Fibroblast of villous mesenchyme (primary cell): ENCODE data around the gene AKAP6. TPM values are rescaled to one million over a fixed set of nuclear protein-coding genes. Genes with fewer than 3 reads are reported as not detected.

Source experiments
- DNase-seq: peaks from one replicate; pipeline ENCODE4 v3.0.0-alpha.2; 2010; ENCODE audit warnings: low read depth
- H3K4me3 ChIP-seq: 2 replicates; pipeline ENCODE4 v1.5.1; 2011; ENCODE audit warnings: low read depth, mild to moderate bottlenecking, low read length
- CTCF ChIP-seq: IDR thresholded peaks from 2 replicates; pipeline ENCODE4 v1.5.1; 2012; ENCODE audit warnings: low read depth, mild to moderate bottlenecking, low read length; ENCODE audit not compliant: insufficient read depth
- total RNA-seq: library from RNA; depleted of rRNA; stranded (reverse); fragments of >200 nt; gene quantifications from 2 replicates; pipeline ENCODE4 v1.2.3, GENCODE V29; 2012

The AKAP6 gene
- total RNA-seq, 1 donor = 3.9 TPM

GRCh38 chr14:32607399-32607798, 278.3 kb downstream of the AKAP6 start:
- TF ChIP-seq CTCF = no peak
- DNase-seq = peak; percentile 41

GRCh38 chr14:32608857-32609256, 279.8 kb downstream of the AKAP6 start:
- H3K4me3 ChIP-seq = no peak overlapping the region
- TF ChIP-seq CTCF = no peak
- DNase-seq = no peak

More at GRCh38 chr14:32607399-32607798, 278.3 kb downstream of the AKAP6 start:
- H3K4me3 ChIP-seq = no peak overlapping the region

DNA sequence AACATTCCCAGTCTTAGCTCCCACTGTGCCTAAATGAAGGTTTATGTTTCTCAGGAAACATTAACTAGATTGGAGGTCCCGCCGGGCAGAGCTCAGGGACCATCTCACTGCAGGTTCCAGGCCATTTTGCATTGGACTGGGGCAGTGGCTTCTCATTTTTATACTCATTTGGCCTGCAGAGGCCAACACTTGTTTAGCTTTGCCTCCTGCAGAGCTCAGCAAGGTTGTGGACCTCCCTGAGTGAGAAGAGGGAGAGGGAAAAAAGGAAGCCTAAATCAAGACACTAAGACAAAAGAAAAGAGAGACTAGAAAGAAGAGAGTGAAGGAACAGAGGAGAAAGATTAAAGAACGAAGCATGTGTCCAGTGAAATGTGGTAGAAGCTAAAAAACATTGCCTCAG, 280.3 kb downstream of the AKAP6 start:
- no peak for TF ChIP-seq CTCF
- H3K4me3 ChIP-seq = no peak overlapping the region
- DNase-seq = no peak

DNA sequence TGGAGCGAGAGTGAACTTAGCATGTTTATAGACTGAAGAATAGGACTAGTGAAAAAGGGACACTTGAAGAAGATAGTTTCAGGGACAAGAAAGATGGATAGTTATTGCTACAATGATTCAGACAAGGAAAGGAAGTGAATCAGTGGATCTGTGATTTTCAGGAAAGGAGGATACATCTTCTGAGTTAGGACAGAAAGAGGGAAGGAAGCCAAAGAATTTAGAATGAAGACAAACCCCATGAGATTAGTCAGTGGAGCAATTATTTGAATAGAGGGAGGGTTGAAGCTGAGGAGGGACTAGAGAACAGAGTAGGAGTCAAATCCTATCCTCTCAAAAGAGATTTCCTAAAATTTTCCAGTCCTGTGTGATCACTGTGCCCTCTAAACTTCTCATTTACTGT, 282.7 kb downstream of the AKAP6 start:
- no peak for TF ChIP-seq CTCF
- H3K4me3 ChIP-seq = no peak overlapping the region
- DNase-seq = peak; percentile 68

DNA sequence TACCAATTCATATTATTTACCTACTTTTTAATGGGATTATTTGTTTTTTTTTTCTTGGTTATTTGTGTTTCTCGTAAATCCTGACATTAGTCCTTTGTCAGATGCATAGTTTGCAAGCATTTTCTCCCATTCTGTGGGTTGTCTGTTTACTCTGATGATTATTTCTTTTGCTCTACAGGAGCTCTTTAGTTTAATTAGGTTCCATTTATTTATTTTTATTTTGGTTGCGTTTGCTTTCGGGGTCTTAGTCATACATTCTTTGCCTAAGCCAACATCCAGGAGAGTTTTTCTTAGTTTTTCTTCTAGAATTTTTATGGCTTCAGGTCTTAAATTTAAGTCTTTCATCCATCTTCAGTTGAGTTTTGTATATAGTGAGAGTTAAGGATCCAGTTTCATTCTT, 289.9 kb downstream of the AKAP6 start:
- no peak overlapping the region for H3K4me3 ChIP-seq
- TF ChIP-seq CTCF = no peak
- peak; percentile 27 for DNase-seq

DNA sequence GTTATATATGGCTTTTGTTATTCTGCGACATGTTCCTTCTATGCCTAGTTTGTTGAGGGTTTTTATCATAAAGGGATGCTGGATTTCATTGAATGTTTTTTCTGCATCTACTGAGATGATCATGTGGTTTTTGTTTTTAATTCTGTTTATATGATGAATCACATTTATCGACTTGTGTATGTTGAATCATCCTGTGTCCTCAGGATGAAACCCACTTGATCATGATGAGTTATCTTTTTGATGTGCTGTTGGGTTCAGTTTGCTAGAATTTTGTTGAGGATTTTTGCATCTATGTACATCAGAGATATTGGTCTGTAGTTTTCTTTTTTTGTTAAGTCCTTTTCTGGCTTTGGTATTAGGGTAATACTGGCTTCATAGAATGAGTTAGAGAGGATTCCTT, 291.2 kb downstream of the AKAP6 start:
- DNase-seq = peak; percentile 35
- no peak overlapping the region for H3K4me3 ChIP-seq
- no peak for TF ChIP-seq CTCF

- H3K4me3 ChIP-seq = no peak overlapping the region
- no peak for TF ChIP-seq CTCF
- no peak for DNase-seq
Measured at GRCh38 chr14:32620724-32621123, 291.6 kb downstream of the AKAP6 start.
